GM18873 (cell line): ENCODE measurements around the gene AIG1.
"Not testable (repeated sequence)": the region's sequence is repeated elsewhere in the genome, so short reads cannot be mapped to it uniquely, and the experiment has no call there.

Experiments used
- ATAC-seq: cut with Tn5 transposase; IDR thresholded peaks from one replicate; pipeline ENCODE4 v1.9.1; 2021; ENCODE audit warnings: mild to moderate bottlenecking, moderate library complexity, moderate number of reproducible peaks; ENCODE audit not compliant: unreplicated experiment, low FRiP score

AIG1 gene

DNA sequence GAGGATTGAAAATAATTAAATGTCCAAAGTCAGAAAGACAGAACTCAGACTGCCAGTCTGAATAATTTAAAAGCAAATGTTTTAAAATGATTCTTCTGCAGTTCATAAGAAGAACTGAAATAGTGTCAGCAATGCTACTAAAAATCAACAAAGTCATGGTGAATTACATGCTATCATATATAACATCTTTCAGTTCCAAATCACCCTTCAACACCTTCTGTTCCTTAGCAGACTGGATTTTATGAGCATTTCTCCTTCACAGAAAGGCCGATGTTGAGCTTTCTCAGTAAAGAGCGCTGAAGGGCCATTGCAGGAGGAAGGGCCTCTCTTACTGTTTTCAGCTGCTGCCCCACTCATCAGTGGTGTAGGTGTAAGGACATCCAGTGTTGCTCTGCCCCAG is 63.3 kb downstream of the AIG1 start:
- ATAC-seq = no peak

DNA sequence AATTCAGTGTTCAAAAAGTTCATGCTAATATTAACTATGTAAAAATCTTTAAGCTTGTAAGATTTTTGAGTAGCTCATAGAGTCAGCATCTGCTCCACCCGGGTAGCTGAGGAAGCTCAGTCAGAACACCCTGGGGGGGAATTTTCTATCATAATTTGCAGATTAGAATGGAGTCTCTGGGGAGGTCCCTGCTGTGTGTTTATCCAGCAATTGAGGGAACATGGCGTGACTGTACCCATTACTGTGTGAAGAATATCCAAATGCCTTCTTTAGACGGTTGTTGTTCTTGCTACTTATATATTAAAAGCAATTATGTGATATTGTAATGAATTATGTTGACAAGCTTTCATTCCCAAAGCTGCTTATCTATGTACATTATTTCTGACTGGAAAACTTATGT is 64.8 kb downstream of the AIG1 start:
- ATAC-seq = no peak

DNA sequence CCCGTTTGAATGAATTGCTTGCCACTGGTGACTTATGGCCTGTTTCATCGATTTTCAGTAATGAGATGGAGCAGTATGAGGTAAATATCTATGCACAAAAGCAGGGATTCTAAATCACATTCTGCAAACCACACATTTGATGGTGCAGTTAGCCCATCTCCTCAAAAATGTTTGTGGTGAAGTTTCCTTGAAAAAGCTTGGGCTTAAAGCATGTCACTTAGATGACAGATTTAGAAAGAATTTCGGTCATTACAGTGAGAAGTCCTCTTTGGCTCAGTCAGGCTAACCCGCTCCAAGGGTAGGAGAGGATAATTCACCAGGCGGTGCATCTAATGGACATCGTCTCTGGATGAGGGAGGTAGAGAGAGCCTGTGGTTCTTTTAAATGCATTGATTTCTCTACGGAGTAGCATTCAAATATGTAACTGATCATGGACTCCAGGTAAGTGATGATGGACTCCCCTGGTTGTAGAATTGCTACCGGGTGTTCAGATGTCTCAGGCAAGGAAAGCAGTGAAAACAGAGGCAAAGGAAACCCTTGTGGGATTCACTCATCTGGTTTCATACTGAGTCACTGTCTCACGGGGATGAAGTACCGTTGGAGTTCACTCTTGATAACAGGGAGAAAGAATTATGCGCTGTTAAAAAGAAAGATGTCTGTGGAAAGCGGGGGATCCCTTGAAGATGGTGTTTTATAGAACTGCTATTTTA is 65.3 kb downstream of the AIG1 start:
- no peak for ATAC-seq

DNA sequence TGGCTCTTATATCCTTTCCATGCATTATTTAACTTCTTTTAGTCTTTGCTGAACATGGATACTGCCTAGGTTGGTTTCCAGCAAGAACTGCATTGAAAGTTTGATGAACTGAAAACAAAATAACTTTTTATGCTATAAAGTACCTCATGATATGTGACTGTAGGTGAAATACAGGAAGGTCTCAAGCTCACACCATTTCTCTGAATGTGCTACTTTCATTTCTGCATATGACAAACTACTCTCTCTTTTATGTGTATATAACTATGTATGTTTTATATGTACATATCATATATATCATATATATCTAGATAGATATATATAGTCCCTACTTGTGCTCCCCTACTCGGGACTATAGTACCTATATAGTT is 65.9 kb downstream of the AIG1 start:
- ATAC-seq = no peak

DNA sequence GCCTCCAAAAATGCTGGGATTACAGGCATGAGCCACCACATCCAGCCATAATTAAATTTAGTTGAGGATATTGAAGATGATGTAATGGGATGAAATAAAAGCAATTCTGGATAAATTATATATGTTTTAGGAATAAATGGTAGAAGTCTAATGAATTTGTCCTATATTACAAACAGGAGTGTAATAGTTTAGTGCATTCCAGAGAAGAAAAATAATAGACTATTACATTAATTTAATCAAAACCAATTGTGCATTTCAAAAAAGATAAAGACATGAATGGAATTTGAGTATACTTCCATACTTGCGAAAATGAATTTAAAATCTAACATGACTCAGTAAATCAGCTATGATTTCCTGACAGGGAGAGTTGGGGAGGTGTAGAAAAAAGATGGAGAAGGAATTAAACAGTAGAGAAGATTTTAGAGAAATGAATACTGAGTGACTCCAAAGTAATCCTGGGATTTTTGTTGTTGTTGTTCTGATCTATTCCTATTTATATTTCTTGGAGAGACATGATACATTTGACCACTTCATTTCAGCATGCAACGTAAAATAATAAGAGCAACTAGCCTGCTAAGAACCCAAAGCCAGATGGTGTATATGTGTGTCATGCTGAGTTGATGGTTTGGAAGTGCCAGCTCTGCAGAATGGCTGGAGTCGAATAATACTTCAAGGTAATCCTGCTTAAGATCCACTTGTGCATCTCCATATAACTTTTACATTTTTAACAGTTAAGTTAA is 67.4 kb downstream of the AIG1 start:
- ATAC-seq = no peak

DNA sequence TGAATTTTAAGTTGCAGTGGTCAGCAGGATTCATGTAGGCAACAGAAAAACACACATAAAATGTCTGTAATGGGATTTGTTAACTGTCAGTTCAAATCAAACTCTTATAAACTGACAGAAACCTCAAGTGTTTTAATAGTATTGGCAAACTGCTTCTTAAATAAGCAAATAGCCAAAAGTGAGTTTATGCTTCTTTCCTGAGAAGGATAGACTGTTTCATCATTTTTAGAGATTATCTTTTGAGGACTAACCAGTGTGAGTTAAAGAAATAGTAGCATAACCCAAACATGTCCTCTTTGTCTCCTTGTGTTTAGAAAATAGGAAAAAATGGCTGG is 68.0 kb downstream of the AIG1 start:
- ATAC-seq = no peak

DNA sequence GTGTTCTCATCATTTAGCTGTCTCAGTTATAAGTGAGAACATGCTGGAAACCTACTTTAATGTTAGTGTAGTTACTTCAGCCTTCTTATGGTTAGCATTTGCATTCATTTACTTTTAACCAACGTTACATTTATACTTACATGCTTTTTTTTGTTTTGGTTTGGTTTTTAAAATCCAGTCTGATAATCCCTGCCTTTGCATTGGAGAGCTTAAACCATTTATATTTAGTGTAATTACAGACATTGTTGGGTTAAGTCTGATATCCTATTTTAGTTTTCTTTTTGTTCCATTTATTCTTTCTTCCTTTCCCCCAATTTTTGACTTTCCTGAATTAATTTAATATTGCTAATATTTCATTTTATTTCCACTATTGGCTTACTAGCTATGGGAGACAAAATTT is 70.2 kb downstream of the AIG1 start:
- ATAC-seq = no peak

DNA sequence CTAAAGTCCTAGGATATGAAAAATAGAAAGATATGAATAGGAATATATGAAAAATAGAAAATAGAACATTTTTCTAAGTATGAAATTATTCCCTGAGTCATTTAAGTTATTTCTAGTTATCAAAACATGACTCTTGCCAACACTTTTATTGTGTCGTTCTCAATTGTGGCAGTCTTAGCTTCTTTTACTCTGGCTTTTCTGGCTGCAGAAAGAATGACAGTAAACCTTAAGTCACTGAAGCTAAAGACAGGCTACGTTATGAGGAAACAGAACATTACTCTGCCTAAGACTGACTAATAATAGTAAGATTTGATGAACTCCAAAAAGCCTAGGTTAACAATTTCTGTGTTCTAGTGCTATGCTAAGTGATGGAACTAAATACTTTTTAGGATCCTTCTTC is 74.6 kb downstream of the AIG1 start:
- no peak for ATAC-seq

DNA sequence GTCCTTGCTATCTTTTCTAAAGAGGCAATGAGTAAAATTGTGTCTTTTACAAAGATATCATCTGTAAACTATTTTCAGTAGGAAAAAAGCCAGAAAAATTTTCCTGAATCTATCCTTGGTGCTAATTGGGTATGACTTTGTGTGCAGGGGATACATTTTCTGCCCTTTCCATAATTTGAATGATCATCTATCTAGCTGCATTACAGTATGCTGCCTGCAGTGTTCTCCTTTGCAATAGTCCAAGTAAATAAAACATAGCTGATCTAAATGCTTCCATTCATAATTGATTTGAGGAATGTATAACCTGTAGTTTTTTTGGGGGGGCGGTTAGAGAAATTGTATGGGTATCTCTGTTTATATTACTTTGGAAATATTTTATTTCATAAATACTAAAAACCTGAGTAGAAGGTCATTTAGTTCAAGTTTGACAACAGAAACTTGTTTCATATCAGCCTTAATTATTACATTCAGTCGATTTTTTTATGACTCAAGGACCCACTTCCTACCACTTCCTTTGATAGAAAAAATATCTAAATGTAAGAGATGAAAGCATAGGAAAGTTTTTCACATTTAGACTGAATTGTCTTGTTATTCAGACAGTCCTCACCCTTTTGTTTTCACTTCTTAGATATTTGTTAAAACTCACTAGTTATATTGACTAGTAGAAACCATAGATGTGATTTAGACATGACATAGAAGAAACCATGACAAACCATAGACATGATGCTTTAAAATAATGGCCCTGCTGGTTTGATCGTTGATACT is 75.3 kb downstream of the AIG1 start:
- no peak for ATAC-seq

DNA sequence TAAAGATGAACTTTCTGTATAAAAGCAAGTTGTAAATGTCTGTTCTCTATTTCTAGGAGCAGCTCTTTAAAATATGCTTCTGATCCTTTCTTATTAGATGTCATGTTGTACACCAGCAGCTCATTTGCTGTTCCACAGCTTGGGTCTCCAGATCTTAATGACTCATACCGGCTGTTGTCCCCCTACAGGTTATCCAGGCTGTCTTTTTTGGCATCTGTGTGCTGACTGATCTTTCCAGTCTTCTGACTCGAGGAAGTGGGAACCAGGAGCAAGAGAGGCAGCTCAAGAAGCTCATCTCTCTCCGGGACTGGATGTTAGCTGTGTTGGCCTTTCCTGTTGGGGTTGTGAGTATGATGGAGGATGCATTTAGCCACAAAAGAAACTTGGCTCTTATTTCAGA is 76.0 kb downstream of the AIG1 start:
- no peak for ATAC-seq

DNA sequence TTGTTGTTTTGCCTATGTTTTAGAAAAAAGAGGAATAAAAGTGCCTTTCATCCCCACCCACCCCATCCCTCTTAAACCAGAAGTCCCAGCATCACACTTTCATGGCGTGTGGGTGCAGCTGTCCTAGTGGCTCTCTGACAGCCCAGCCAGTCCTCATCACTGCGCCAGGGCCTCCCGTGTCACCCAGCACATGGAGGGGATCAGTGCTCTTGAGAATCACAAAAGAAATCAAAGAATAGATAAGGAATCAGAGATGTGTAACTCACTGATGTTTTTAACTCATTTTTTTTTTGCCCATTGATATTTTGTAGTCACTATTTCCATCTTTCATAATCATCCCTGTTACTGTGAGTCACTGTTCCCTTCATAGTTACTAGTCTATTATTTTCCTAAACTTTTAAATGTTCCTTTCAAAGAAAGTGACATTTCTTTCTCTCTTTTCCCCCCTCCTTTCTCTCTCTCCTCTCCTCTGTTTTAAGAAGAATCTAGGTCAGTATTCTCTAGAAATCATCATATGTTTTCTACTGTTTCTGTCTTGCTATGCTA is 78.6 kb downstream of the AIG1 start:
- ATAC-seq = no peak

DNA sequence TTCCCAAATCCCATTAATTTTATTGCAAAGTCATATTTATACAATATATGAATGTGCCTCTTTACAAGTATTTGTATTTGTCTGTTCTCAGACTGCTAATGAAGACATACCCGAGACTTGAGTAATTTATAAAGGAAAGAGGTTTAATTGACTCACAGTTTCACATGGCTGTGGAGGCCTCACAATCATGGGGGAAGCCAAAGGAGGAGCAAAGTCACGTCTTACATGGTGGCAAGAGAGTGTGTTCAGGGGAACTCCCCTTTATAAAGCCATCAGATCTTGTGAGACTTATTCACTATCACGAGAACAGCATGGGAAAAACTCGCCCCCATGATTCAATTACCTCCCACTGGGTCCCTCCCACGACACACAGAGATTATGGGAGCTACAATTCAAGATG is 79.2 kb downstream of the AIG1 start:
- ATAC-seq = not testable (repeated sequence)

DNA sequence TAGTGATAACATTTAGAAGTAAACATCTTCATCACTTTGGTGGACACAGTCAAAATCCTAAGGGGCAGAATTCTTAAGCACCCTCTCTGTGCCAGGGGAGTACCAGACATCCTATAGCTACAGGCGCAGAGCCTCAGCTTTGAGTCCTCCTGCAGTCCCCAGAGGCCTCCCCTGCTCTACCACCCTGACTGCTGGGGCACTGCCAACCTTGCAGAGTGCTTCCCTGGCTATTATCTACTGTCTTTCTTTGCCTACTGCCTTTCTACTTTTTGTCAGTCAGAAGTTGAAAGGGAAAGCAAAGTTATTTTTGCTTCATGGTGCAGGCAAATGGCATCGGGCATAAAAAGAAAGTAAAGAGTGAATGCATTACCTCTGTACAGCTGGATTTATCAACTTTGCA is 80.1 kb downstream of the AIG1 start:
- no peak for ATAC-seq

DNA sequence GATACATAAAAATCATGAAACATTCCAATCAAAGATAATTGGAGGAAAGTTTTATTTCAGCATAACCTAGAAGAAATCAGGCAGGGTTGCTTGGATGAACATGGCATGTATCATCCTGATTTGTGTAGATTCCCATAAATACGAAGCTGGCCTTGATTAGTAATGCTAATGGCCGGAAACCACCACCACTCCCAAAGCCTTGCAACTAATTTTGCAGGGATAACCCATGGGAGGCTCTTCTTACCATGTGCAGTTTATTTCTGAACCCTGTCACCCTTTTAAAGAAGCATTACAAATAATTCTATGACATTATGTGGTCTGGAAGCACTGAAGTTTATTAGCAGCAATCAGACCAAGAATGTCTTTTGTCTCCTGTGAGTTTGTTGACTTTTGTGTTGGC is 80.8 kb downstream of the AIG1 start:
- no peak for ATAC-seq

DNA sequence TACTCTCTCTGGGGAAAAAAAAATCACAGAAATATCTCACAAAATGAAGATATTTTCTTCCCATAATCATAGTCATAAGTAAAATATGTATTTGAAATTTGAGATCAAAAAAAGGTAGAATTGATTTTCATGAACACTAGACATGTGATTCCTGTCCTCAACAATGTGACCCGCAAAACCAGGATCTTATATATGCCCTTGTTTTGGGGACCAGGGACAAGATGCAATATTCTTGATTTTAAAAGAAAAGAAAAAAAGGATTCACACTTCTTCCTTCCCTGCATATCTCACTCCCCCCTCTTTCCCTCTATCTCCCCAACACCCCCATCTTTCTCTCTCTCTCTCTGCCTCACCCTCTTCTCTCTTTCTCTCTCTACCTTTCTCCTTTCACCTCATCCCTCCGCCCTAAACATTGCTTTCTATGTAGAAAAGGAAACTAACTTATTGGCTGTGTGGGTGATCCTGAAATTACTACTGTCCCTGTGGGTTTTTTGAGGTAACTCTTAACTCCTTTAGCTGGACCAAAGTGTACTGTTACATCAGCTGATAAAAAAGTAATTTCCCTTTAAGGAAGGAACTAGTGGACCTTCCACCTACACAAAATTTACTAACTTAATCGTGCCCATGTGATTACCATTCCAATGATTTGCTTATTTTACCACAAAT is 85.6 kb downstream of the AIG1 start:
- ATAC-seq = no peak

DNA sequence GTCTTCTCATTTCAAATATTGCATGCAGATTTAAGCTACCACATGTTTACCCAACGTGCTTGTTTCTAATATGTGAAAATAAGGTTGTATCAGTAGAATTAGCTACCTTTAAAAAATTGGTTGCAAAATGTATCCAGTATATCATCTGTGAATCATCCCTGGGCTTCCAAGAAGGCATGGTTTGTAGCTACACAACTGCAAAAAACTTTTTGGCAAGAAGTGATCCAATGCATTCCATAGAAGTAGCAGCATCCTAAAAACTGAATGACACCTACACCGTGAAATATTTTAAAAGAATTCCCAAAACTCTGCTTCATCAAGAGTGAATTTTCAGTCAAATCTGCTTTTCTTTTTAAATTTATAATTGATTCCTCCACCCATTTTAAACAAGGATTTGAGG is 89.1 kb downstream of the AIG1 start:
- ATAC-seq = no peak

DNA sequence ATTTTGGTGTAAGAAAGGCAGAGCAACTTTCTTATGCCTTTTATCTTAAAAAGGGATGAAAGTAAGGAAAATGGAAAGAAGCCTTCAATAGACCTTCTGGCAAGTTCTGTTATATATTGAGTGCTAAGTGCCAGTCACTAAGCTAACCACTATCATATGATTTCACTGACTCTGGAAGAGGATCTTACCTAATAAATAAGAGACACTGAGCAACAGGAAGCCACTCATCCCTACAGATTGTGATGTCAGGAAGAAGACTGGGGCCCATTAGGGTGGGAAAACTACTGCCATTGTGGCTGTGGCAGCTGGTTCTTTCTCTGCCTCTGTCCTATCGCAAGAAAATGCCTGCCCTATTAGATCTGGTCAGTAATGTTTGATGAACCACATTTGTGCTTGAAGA is 89.6 kb downstream of the AIG1 start:
- ATAC-seq = no peak

DNA sequence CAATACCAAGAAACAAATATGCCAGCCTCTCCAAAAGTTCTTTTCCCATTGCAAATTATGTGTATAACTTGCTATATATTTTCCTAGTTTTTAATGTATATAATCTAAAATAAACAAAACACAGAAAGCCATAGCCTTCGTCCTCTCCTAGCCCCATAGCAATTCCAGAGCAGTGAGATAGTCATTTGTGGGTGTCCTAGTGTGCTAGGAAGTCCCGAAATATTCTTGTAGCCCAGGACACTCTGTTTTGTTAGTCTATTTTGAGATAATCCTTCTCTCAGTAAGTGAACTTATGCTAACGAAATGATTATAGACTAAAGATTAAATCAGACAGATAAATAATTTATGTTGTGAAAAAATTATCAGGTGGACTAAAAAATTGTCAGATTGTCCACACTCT is 90.7 kb downstream of the AIG1 start:
- no peak for ATAC-seq

DNA sequence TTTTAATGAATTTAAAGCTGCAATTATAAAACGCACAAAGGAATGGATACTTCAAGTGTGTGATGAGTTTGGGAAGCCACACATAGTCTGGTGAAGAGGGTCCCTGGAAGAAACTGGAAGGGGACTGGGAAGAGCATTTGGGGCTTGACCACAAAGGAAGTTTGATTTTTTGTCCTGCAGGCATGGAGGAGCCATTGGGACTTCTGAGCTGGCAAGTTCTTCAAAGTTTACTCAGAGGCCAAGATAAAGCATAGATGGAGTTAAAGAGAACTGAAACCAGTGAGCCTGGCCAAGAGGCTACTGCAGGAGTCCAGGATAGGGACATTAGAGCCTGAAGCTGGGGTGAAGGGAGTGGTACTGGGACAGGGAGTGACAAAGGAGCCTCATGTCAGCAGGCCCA is 95.0 kb downstream of the AIG1 start:
- no peak for ATAC-seq

DNA sequence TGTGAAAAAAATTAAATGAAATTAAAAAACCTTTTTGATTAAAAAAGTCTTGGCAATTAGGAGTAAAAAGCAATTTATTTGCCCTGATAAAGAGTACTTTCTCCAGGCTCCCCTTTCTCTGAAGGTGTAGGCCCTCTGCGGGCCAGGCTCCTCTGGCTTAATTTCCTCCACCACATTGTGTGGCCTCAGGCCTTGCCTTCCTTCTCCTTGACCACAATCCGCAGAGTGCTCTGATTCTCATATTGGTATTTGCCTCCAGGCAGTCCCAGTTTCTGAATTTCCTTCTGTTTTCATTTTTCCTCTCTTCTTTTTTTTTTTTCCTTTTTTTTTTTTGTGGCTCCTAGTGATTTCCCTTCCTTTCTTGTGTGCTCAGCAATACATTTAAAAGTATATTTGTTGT is 96.4 kb downstream of the AIG1 start:
- ATAC-seq = no peak

DNA sequence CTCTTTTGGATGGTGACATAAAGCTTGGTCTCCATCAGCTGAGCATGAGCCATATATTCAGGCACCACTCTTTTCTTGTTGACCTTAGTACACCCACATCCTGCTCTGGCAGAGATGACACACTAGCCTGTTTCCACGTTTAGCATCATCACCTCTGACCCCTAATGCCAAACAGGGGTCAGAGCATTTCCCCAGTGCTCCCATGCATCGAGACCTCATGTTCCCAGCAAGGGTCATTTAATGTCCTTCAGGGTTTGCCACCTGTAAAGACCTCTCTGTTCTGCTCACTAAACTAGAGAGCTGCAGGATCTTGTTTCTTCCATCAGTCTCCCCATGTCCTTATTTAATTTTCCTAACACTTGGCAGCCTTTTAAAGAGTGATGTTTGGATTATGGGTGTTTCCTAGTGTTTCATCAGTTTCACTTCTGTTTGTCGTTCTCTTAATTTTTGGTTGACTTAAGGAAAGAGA is 97.5 kb downstream of the AIG1 start:
- ATAC-seq = no peak
